ENCODE measurements around the gene RAI1. TPM values are rescaled to one million over a fixed set of nuclear protein-coding genes. Genes with fewer than 3 reads are reported as not detected.

The RAI1 gene
- polyA plus RNA-seq, 1 donor, result 20.1 TPM

DNA sequence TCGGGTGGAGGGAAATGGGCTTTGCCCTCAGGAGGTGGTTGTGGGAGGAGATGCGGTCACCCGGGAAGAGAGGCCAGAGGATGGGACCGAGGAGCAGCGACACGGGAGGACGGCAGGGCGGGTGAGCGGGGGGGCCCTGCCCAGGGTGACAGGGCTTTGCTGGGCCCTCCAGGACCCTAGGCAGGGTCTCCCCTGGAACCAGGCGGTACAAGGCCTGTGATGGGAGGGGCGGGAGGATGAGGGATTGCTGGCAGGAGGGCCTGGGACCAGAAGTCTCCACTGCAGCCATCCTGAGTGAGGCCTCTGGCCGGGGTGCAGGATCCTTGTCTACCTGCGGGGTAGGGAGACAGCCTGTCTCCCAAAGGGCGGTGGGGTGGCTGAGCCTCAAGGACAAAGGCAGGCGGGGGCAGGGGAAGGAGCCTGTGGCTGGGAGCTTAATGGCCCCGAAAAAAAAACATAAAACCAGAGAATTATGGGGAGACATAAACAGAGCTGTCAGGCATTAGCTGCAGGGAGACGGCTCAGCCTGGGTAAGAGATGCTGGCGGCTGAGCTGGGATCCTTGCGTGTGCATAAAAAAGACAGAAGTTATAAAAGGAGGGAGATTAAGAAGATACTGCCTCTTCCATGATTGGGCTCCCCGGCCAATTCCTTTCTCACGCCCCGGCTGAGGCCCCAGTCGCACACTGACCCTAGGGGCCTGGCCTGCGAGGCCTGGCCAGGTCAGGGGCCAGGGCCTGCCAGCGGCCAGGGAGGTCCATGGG is 88.8 kb downstream of the RAI1 start:
- no peak for DNase-seq

GRCh38 chr17:17770632-17771044 is 89.4 kb downstream of the RAI1 start:
- DNase-seq, result no peak

DNA sequence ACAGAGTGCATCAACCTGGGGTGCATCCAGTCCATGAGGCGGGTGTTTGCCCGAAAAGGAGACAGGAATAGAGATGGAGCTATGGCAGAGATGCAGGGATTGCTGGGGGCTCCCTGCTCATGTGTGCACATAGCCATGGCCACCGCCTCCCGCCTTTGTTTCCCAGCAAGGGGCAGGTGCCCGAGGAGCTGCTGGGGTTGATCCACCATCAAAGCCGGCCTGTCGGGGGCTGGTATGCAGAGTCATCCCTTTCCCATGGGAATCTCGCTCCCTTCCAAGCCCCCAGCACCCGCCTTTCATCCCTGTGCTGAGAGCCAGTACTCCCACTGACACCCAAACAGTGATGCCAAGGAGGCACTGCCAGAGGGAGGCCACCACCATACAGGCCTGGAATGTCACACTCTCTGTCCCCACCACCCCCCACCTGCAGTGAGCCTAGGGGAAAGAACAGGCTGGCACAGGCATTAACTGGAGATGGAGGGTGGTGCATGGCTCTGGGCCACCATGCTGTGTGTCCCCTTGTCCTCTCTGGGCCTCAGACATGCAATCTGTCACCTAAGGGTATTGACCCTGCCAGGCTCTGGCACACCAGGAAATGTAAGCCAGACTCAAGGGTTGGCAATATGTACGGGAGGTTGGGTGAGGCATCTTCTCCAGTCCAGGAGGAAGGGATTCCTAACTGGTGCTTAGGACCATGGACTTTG is 90.4 kb downstream of the RAI1 start:
- DNase-seq, result no peak

- no peak for DNase-seq
Measured at GRCh38 chr17:17772231-17772630, 91.0 kb downstream of the RAI1 start.

- DNase-seq, result no peak
Measured at GRCh38 chr17:17774009-17774881, 93.0 kb downstream of the RAI1 start.

GRCh38 chr17:17776889-17777288 is 95.6 kb downstream of the RAI1 start:
- DNase-seq, result no peak

GRCh38 chr17:17778308-17779014 is 97.2 kb downstream of the RAI1 start:
- peak; percentile 98 for DNase-seq

DNA sequence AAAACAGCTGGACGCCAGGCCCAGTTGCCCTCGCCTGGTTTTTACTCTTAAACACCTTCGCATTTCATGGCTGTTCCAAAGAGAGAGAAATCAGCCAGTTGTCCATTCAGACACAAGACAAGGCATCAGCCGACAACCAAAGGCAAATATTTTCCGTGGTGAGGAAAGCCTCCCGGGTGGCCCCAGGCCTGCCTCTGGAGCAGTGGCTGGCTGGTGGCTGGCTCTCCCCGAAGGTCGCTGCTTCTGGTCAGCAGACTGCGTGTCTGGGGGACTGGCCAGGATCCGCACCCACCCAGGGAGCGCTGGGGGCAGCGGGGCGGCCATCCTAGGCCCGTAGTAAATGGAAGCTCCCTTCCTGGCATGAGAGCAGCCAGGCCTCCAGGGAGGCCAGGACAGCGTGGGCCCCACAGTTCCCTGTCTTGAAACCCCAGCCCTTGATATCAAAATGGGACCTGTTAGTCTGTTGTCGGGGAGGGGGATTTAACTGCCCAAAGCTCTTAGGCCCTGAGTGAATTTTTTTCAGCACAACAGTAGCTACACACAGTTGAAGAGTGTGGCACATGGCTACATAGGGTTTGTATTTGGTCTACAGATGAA is 97.9 kb downstream of the RAI1 start:
- DNase-seq, result no peak

DNA sequence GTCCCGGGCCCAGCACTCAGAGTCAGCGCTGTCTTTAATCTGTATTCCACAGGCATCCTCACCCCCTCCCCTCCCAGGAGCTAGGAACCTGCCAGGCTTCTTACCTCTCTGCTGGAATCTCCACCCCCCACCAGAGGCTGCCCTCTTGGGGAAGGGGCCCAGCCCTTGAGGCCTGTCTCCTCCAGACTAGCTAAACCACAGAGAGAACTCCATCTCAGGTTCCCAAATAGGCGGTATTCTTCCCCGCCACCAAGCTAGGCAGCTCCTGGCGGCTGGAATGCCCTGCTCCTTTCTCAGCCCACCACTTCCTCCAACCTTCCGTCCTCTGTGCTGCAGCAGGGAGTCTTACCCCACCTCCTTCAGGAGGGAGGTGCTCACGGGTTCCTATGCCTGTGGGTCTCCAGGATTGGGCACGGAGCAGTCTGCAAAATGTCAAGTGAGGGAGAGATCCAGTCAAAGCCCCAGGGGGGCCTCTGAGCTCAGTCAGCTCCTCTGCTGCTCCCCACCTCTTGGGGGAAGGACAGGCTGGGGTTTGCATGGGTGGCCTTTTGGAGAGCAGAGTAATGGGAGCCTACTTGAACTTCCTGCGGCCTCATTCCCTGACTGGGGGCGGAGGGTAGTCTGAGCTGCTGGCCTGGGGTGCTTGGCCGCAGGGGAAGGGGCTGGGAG is 99.8 kb downstream of the RAI1 start:
- DNase-seq, result peak; percentile 50

DNA sequence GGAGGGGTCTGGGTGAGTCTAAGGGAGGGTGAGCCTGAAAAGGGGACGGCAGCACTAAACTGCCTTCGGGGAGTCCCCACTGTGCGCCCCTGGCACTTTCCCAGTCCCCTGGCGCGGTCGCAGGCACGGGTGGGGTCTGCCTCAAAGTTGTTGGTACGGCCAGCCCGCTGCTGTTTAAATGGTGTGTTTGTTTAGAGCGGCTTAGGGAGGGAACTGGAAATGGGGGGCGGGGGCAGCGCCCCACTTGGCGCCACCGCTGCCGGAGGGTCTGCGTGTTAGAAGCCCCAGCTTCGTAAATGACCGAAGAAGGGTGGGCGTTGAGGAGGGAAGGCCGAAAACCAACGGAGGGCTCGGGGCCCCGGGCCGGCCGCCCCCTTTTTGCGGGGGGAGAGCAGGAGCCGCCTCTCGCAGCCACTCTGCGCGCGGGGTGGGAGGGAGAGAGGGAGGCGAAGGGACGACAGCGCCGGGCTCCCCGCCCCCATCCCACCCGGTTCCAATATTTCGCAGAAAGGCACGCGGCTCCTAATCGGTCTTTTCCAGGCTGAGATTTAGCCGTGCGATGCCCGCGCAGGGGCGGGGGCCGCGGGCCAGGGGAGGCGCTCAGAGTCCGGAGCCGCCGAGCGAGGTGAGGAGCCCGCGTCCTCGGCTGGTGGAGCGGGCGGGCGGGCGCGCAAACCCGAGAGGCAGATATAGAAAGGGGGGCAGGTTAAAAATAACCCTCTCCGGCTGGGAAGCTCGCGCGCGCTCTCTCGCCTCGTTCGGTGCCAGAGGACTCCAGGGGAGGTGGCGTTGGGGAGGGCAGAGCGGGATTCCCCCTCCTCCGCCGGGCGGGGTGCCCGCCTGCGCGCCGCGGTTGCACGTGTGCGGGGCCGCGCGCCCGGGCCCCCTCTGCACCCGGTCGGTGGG is 100.6 kb downstream of the RAI1 start:
- peak; percentile 82 for DNase-seq

DNA sequence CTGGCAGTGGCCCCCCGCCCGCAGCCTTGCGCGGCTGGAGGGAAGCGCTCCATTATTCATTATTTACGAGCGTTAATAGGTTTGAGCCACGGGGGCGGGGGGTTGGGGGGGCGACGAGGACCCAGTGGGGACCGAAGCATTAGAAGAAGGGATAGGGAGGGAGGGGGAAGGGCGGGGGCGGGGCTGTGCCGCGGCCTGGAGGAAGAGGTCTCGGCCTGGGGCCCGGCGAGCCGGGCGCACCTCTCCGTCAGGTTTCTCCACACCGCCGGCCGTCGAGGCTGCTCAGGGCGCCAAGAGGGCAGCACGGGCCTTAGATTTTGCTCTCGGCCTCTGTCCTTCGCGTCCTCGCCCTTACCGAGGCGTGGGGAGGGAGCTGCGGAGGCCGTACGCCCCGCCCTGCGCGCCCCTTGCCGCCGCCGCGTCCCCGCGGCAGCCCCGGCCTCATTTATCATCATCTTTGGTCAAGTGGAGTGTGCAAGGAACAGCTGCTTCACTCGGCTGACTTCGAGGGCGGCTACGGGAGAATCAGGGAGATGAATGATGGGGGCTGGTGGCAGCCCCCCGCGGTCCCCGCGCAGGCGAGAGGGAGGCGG is 101.4 kb downstream of the RAI1 start:
- peak; percentile 51 for DNase-seq

DNA sequence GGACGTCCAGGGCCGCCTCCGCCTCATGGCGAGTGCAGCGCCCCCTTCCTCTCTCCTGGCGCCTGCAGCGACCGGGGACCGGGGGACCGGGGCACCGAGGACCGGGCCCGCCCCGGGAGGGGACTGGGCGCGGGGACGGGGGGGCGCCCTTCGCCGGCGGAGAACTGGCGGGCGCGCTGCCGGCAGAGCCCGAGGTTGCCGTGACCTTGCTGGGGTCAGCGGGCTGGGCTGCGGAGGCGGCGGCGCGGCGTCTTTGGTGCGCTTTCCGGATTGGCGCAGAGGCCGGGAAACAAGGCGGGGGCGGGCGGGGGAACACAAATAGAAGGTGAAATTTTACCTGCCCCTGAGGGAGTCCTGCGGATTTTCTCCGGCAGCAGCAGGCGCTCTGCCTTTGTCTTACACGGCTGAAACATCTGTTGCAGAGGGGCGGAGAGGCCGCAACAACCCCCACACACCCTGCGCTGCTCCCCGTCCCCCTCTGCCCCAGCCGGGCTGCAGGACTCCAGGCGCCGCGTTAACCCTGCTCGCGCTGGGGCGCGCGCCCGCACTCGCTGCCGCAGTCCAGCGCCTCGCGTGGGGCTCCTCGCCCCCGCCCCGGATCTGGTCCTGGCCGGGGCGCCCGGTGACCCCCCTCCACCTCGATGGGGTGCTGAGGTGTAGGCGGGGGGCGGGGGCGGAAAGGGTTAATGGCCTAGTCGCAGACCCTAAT is 102.0 kb downstream of the RAI1 start:
- peak; percentile 63 for DNase-seq

DNA sequence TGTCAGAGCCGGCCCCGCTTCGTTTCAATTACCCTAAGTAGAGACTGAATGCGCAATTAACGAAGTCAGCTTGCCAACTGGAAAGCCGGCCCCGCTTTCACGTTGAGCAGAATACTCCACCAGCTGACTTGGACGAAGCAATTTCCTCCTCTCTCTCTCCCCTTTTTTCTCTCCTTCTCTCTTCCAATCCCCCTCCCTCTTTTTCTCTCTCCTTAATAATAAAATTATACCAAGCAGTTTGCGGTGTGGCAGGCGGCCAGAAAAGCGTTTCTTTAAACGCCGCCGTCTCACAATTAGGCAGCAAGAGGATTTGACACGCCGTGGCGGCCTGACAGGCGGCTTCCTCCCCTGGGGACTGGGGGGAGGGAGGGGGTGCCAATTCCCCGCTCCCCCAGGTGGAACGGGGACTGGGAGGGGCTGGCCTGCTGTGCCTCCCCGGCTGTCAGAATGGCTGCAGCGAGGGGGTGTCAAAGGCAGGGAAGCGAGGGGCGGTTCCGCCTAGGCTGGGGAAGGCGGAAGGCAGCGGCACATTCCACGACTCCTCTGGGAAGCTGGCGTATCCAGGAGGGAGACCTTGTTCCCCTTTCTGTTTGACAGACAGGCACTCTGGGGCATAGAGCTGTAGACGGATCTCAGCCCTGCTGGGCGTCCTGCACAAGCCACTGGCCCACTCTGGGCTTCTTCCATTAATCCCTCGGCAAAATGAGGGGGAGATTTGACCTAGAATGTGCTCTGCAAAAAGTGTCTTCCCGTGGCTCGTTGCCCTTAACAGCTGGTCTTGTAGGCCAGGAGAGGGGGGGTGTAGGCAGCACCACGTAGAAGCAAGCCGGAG is 102.8 kb downstream of the RAI1 start:
- peak; percentile 67 for DNase-seq

- no peak for DNase-seq
Measured at GRCh38 chr17:17784657-17785267, 103.5 kb downstream of the RAI1 start.

GRCh38 chr17:17785407-17785806 is 104.1 kb downstream of the RAI1 start:
- DNase-seq, result no peak

DNA sequence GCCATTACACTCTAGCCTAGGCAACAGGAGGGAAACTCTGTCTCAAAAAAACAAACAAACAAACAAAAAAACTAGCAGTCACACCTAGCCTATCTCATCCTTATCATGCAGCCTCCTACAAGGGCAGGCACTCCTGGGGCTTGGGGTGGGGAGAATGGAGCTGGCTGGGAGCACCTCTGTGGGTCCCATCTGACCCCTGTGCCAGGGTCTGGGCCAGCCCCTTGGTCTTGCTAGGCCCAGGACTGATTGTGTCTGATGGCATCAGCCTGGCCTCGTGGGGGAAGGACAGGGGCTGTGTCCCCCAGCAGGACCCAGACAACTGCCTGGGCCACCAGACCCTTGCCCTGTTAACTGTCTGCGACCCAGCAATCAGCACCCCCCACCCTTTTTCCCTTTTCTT is 105.7 kb downstream of the RAI1 start:
- no peak for DNase-seq

DNA sequence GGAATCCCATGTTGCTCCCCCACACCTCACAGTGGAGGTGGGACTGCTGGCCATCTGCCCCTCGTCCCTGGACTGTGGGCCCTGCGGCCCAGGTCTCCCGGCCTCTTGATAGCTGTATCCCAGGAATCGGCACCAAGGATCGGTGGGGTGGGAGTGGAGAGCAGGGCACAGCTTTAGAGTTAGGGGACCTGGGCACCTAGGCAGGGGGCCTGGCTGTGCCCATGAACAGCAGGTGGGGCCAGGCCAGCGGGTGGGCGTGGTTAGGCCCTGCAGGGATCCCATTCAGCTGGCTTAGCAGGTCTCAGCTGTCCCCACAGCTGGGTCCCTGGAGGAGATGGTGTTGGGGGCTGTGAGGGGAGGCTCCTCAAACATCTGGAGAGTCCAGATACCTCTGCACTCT is 106.3 kb downstream of the RAI1 start:
- DNase-seq, result no peak

DNA sequence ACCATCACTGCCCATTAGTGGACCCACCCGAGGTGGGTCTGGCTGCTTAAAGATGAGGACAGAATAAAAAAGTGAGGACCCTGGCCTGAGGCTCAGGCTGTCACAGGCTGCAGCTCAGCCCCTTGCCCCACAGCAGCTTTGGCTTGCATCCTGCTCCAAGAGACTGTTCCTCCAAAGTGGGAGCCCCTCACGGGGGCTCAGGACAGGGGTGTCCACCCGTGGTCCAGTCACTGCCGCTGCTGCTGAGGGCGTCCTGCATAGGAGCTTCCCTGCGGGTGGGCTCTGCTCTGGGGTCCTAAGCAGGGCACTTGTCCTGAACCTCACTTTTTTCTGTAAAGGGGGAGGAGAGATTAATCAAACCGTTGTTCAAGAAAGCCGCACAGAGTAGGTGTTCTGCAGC is 107.7 kb downstream of the RAI1 start:
- DNase-seq, result no peak
